ENCODE measurements around the gene KCNH5.

Gene KCNH5

DNA sequence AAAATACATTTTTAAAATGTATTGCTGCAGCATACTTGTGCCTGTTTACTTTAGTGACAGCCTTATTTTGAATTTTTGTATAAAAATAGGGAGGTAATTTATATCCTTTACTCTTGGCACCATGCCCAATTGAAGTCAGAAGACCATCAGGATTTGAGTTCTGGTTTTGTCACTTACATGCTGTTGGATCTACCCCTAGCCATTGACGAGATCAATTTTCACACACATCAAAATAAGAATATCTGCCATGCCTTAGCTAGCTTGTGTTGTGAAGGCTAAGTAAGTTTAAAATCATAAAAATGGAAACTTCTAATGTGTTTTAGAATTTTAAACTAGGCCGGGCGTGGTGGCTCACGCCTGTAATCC is 381.8 kb downstream of the KCNH5 start:
- DNase-seq: no peak

DNA sequence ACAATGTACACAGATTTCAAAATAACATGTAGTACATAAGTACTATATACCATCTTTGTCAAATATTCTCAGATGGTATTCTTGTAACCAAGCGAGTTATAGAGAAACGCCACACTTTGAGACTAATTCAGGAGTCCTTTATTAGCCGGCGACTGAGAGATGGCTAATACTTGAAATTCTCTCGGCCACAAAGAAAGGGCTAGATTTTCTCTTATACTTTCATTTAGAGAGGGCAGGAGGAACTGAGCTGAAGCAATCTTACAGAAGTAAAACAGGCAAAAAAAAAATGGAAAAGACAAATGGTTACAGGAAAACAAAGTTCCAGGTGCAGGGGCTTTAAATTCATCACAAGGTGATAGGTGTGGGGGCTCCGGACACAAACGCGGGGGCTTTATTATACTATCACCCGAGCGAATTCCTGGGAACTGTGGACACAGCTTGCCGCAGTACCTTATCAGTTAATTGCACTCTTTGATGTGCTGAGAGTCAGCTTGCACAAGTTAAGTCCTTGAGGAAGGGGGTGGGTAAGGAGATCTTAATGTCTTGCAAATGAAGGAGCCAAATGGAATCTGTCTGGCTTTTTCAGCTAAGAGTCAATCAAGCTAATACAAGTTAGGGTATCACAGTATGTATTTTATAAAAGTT is 382.3 kb downstream of the KCNH5 start:
- no peak for DNase-seq

- no peak for DNase-seq
Observed at GRCh38 chr14:62661818-62662217, 383.4 kb downstream of the KCNH5 start.

- DNase-seq: no peak
Observed at GRCh38 chr14:62658631-62659030, 386.6 kb downstream of the KCNH5 start.

- no peak for DNase-seq
Observed at GRCh38 chr14:62657376-62657775, 387.9 kb downstream of the KCNH5 start.

DNA sequence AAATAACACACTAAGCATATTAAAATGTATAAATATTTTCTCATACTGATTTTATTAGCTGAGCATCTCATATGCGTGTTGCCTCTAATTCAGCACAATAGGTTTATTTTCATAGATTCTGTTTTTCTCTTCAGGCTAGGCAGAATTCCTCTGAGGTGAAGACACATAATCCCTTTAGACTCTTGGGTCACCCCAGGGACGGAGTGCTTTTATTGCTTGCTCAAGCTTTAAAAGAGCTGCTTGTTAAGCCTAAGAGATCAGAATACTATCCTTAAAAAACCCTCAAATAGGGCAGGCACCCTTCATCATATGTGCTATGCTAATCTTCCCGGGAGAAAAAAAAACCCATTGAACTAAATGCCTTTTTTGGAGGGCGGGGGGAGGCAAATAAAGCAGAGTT is 390.1 kb downstream of the KCNH5 start:
- DNase-seq: no peak

GRCh38 chr14:62654641-62655040 is 390.6 kb downstream of the KCNH5 start:
- DNase-seq: no peak
